ENCODE results near the gene MT2A.

Gene MT2A

DNA sequence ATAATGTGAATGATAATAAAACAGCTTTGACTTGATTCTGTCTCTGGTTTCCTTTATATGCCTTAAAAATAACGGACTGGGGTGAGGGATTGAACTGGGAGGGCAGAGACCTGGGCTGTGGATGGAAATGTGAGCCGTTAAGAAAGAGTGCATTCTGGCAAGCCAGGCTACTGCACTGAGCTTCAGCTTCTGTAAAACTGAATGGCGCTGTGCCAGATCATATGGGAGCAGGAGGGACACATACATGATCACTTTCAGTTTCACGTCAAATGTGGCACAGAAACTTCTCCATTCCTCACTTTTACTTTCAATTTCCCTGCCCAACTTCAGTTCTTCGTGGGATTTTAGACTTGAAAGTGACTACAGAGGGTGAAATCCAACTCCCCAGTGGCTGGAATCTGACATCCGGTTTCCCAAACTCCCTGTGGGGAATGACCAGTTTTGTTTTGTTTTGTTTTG lies 1.1 kb downstream of the MT2A start:
- Histone ChIP-seq H3K4me1 (ENCODE audit: control insufficient read depth in 2 of 2, insufficient read depth in 2 of 2, low read length in 2 of 2) (peaks cover 26 to 29% of the 10 kb centered on the region in 2 donors), H3K9me3 (ENCODE audit: control insufficient read depth in 2 of 2, low read length in 2 of 2) (no peaks in the 10 kb centered on the region), H3K27ac (ENCODE audit: low read depth in 2 of 2, low read length in 2 of 2) (peak overlapping the region; percentile 88 to 95), H3K4me3 (ENCODE audit: low read length in 2 of 2) (peak overlapping the region; percentile 82 to 96), H3K27me3 (ENCODE audit: control insufficient read depth in 2 of 2, insufficient read depth in 2 of 2, low read length in 2 of 2) (no peaks in the 10 kb centered on the region), H3K36me3 (ENCODE audit: control insufficient read depth in 2 of 2, insufficient read depth in 2 of 2, low read length in 2 of 2) (no peaks in the 10 kb centered on the region), H3K9ac (ENCODE audit: low read depth in 1 of 2, low read length in 2 of 2) (peak overlapping the region; percentile 78 to 90)

- Histone ChIP-seq H3K27ac (ENCODE audit: low read depth in 2 of 2, low read length in 2 of 2) (peak overlapping the region; percentile 88 to 95), H3K4me3 (ENCODE audit: low read length in 2 of 2) (peak overlapping the region; percentile 82 to 96), H3K9ac (ENCODE audit: low read depth in 1 of 2, low read length in 2 of 2) (peak overlapping the region; percentile 78 to 90), H3K27me3 (ENCODE audit: control insufficient read depth in 2 of 2, insufficient read depth in 2 of 2, low read length in 2 of 2) (no peaks in the 10 kb centered on the region), H3K4me1 (ENCODE audit: control insufficient read depth in 2 of 2, insufficient read depth in 2 of 2, low read length in 2 of 2) (peaks cover 26 to 29% of the 10 kb centered on the region in 2 donors), H3K36me3 (ENCODE audit: control insufficient read depth in 2 of 2, insufficient read depth in 2 of 2, low read length in 2 of 2) (no peaks in the 10 kb centered on the region), H3K9me3 (ENCODE audit: control insufficient read depth in 2 of 2, low read length in 2 of 2) (no peaks in the 10 kb centered on the region)
Measured at GRCh38 chr16:56610017-56610608, 1.7 kb downstream of the MT2A start.

GRCh38 chr16:56610609-56611111 lies 2.3 kb downstream of the MT2A start:
- Histone ChIP-seq H3K9ac (ENCODE audit: low read depth in 1 of 2, low read length in 2 of 2) (peak overlapping the region; percentile 78 to 90), H3K4me1 (ENCODE audit: control insufficient read depth in 2 of 2, insufficient read depth in 2 of 2, low read length in 2 of 2) (peaks cover 26 to 29% of the 10 kb centered on the region in 2 donors)

GRCh38 chr16:56611281-56611833 lies 3.0 kb downstream of the MT2A start:
- no peaks in the 10 kb centered on the region for H3K9me3 ChIP-seq (ENCODE audit: control insufficient read depth in 2 of 2, low read length in 2 of 2)
- no peak overlapping the region for H3K4me3 ChIP-seq (ENCODE audit: low read length in 2 of 2)
- H3K4me1 ChIP-seq (ENCODE audit: control insufficient read depth in 2 of 2, insufficient read depth in 2 of 2, low read length in 2 of 2) = peaks cover 26 to 29% of the 10 kb centered on the region in 2 donors
- H3K36me3 ChIP-seq (ENCODE audit: control insufficient read depth in 2 of 2, insufficient read depth in 2 of 2, low read length in 2 of 2) = no peaks in the 10 kb centered on the region
- H3K9ac ChIP-seq (ENCODE audit: low read depth in 1 of 2, low read length in 2 of 2) = no peak overlapping the region
- H3K27ac ChIP-seq (ENCODE audit: low read depth in 2 of 2, low read length in 2 of 2) = peak overlapping the region; percentile 88 to 95
- H3K27me3 ChIP-seq (ENCODE audit: control insufficient read depth in 2 of 2, insufficient read depth in 2 of 2, low read length in 2 of 2) = no peaks in the 10 kb centered on the region

More at GRCh38 chr16:56610609-56611111, 2.3 kb downstream of the MT2A start:
- peak overlapping the region; percentile 88 to 95 for H3K27ac ChIP-seq (ENCODE audit: low read depth in 2 of 2, low read length in 2 of 2)
- H3K4me3 ChIP-seq (ENCODE audit: low read length in 2 of 2) = peak overlapping the region in 1 of 2 donors; percentile 96
- no peaks in the 10 kb centered on the region for H3K27me3 ChIP-seq (ENCODE audit: control insufficient read depth in 2 of 2, insufficient read depth in 2 of 2, low read length in 2 of 2)
- H3K9me3 ChIP-seq (ENCODE audit: control insufficient read depth in 2 of 2, low read length in 2 of 2) = no peaks in the 10 kb centered on the region
- no peaks in the 10 kb centered on the region for H3K36me3 ChIP-seq (ENCODE audit: control insufficient read depth in 2 of 2, insufficient read depth in 2 of 2, low read length in 2 of 2)

GRCh38 chr16:56613706-56614105 lies 5.3 kb downstream of the MT2A start:
- Histone ChIP-seq H3K9me3 (ENCODE audit: control insufficient read depth in 2 of 2, low read length in 2 of 2) (no peaks in the 10 kb centered on the region), H3K27ac (ENCODE audit: low read depth in 2 of 2, low read length in 2 of 2) (no peak overlapping the region), H3K4me3 (ENCODE audit: low read length in 2 of 2) (no peak overlapping the region), H3K27me3 (ENCODE audit: control insufficient read depth in 2 of 2, insufficient read depth in 2 of 2, low read length in 2 of 2) (peaks cover 0 to 5% of the 10 kb centered on the region in 2 donors), H3K36me3 (ENCODE audit: control insufficient read depth in 2 of 2, insufficient read depth in 2 of 2, low read length in 2 of 2) (no peaks in the 10 kb centered on the region), H3K4me1 (ENCODE audit: control insufficient read depth in 2 of 2, insufficient read depth in 2 of 2, low read length in 2 of 2) (peaks cover 25 to 29% of the 10 kb centered on the region in 2 donors), H3K9ac (ENCODE audit: low read depth in 1 of 2, low read length in 2 of 2) (no peak overlapping the region)

DNA sequence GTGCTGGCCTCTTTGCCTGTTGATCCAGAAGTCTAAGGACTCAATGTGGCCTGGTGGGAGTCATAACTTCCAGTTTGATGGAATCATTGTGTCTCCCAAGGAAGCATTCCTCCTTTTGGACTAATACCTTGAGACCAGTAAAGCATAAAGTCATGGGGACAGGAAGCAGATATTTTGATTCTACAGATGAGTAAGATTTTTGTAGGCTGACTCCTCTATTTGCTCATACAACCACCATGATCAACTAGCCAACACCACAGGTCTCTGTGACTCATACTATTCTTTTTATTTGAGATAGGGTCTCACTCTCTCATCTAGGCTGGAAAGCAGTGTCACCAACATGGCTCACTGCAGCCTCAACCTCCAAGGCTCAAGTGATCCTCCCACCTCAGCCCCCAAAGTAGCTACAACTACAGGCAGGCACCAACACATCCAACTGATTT lies 6.2 kb downstream of the MT2A start:
- Histone ChIP-seq H3K9ac (ENCODE audit: low read depth in 1 of 2, low read length in 2 of 2) (no peak overlapping the region), H3K4me3 (ENCODE audit: low read length in 2 of 2) (no peak overlapping the region), H3K27me3 (ENCODE audit: control insufficient read depth in 2 of 2, insufficient read depth in 2 of 2, low read length in 2 of 2) (peaks cover 0 to 5% of the 10 kb centered on the region in 2 donors), H3K4me1 (ENCODE audit: control insufficient read depth in 2 of 2, insufficient read depth in 2 of 2, low read length in 2 of 2) (peaks cover 19 to 20% of the 10 kb centered on the region in 2 donors), H3K27ac (ENCODE audit: low read depth in 2 of 2, low read length in 2 of 2) (no peak overlapping the region), H3K9me3 (ENCODE audit: control insufficient read depth in 2 of 2, low read length in 2 of 2) (no peaks in the 10 kb centered on the region), H3K36me3 (ENCODE audit: control insufficient read depth in 2 of 2, insufficient read depth in 2 of 2, low read length in 2 of 2) (no peaks in the 10 kb centered on the region)

DNA sequence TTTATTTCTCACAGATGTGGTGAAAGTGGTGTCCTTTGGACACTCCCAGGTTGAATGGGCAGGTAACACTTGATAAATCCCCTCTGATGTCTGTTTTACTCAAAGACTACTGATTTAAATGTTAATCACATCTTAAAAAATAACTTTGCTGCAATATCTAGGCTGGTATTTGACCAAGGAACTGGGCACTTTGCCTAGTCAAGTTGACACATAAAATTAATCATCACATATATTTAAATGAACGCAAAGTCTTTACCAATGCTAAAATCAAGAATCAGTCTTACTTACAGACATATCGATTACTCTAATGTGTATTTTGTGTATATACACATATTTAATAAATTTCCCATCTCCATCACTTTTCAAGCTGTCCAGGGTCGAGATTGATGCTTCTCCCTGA lies 7.0 kb downstream of the MT2A start:
- H3K4me3 ChIP-seq (ENCODE audit: low read length in 2 of 2) = no peak overlapping the region
- H3K27ac ChIP-seq (ENCODE audit: low read depth in 2 of 2, low read length in 2 of 2) = no peak overlapping the region
- H3K4me1 ChIP-seq (ENCODE audit: control insufficient read depth in 2 of 2, insufficient read depth in 2 of 2, low read length in 2 of 2) = peaks cover 13 to 14% of the 10 kb centered on the region in 2 donors
- no peaks in the 10 kb centered on the region for H3K36me3 ChIP-seq (ENCODE audit: control insufficient read depth in 2 of 2, insufficient read depth in 2 of 2, low read length in 2 of 2)
- H3K9me3 ChIP-seq (ENCODE audit: control insufficient read depth in 2 of 2, low read length in 2 of 2) = no peaks in the 10 kb centered on the region
- H3K27me3 ChIP-seq (ENCODE audit: control insufficient read depth in 2 of 2, insufficient read depth in 2 of 2, low read length in 2 of 2) = peaks cover 0 to 5% of the 10 kb centered on the region in 2 donors
- H3K9ac ChIP-seq (ENCODE audit: low read depth in 1 of 2, low read length in 2 of 2) = no peak overlapping the region

- H3K4me1 ChIP-seq (ENCODE audit: control insufficient read depth in 2 of 2, insufficient read depth in 2 of 2, low read length in 2 of 2) = peaks cover 8 to 10% of the 10 kb centered on the region in 2 donors
- peaks cover 0 to 5% of the 10 kb centered on the region in 2 donors for H3K27me3 ChIP-seq (ENCODE audit: control insufficient read depth in 2 of 2, insufficient read depth in 2 of 2, low read length in 2 of 2)
- no peaks in the 10 kb centered on the region for H3K36me3 ChIP-seq (ENCODE audit: control insufficient read depth in 2 of 2, insufficient read depth in 2 of 2, low read length in 2 of 2)
- H3K27ac ChIP-seq (ENCODE audit: low read depth in 2 of 2, low read length in 2 of 2) = no peak overlapping the region
- H3K9ac ChIP-seq (ENCODE audit: low read depth in 1 of 2, low read length in 2 of 2) = peak overlapping the region in 1 of 2 donors; percentile 70
- H3K9me3 ChIP-seq (ENCODE audit: control insufficient read depth in 2 of 2, low read length in 2 of 2) = no peaks in the 10 kb centered on the region
- H3K4me3 ChIP-seq (ENCODE audit: low read length in 2 of 2) = peak overlapping the region; percentile 39 to 54
Measured at GRCh38 chr16:56616608-56617211, 8.3 kb downstream of the MT2A start.

- Histone ChIP-seq H3K27ac (ENCODE audit: low read depth in 2 of 2, low read length in 2 of 2) (peak overlapping the region; percentile 1 to 37), H3K27me3 (ENCODE audit: control insufficient read depth in 2 of 2, insufficient read depth in 2 of 2, low read length in 2 of 2) (peaks cover 0 to 5% of the 10 kb centered on the region in 2 donors), H3K9ac (ENCODE audit: low read depth in 1 of 2, low read length in 2 of 2) (peak overlapping the region; percentile 58 to 70), H3K36me3 (ENCODE audit: control insufficient read depth in 2 of 2, insufficient read depth in 2 of 2, low read length in 2 of 2) (no peaks in the 10 kb centered on the region), H3K9me3 (ENCODE audit: control insufficient read depth in 2 of 2, low read length in 2 of 2) (no peaks in the 10 kb centered on the region), H3K4me1 (ENCODE audit: control insufficient read depth in 2 of 2, insufficient read depth in 2 of 2, low read length in 2 of 2) (peaks cover 8 to 10% of the 10 kb centered on the region in 2 donors), H3K4me3 (ENCODE audit: low read length in 2 of 2) (peak overlapping the region; percentile 39 to 54)
Measured at GRCh38 chr16:56617212-56618085, 9.1 kb downstream of the MT2A start.

Data from mucosa of rectum (tissue), 2 donors.